ENCODE data around the gene TAF5L. TPM values are rescaled to one million over a fixed set of nuclear protein-coding genes. Genes with fewer than 3 reads are reported as not detected.
"Not testable (repeated sequence)": the region's sequence is repeated elsewhere in the genome, so short reads cannot be mapped to it uniquely, and the experiment has no call there.

The TAF5L gene
- total and polyA plus RNA-seq, 8 donors = 0.29 to 33.8 (median 8.8) TPM

DNA sequence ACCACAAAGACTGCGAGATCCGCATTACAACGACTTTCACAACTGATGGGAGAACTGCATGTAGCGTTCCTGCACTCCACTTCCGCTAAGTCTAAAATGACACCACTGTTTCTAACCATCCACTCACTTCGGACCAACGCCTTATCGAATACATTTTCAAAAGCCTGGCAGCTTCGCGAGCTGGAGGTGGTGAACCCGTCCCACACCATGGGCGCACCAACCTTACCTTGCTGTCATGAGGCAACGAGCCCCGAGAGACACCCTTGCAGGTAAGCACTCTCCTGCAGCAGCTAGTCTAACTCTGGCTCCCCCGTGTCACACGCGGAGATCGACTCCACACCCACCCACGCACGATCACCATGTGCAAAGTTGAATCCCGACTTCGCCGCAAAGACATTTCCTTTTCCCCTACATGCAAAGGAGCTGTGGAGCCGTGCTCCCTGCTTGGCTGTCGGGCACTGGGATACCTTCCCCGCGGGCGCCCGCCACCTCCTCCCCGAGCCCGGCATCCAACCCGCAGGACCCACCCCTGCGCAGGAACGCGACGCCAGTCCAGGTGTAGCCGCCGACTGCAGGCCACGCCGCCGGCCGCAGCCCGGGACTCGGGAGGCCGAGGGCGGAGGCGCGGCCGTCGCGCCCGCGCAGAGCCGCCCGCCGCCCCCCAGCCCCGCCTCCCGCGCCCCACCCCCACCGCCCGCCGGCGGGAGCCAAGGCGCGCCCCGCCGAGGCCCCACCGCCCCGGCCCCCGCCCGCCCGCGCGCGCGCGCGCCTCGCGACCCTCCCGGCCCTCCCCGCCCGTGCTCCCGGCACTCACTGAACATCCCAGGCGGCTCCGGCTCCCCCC is 629 bp downstream of the TAF5L start:
- no peaks in the 10 kb centered on the region for H3K9me3 ChIP-seq
- H3K4me1 ChIP-seq = peaks cover 31 to 64% (median 48%) of the 10 kb centered on the region in 4 donors
- H3K27ac ChIP-seq = peak overlapping the region; percentile 86 to 98 (median 91)
- 0 to 1% (median 0%) methylated on average over 19 to 76 of the region's 86 CpGs for WGBS, 5 donors
- H3K36me3 ChIP-seq = peaks cover 0 to 4% (median 1%) of the 10 kb centered on the region in 4 donors
- TF ChIP-seq, protein P1, sequence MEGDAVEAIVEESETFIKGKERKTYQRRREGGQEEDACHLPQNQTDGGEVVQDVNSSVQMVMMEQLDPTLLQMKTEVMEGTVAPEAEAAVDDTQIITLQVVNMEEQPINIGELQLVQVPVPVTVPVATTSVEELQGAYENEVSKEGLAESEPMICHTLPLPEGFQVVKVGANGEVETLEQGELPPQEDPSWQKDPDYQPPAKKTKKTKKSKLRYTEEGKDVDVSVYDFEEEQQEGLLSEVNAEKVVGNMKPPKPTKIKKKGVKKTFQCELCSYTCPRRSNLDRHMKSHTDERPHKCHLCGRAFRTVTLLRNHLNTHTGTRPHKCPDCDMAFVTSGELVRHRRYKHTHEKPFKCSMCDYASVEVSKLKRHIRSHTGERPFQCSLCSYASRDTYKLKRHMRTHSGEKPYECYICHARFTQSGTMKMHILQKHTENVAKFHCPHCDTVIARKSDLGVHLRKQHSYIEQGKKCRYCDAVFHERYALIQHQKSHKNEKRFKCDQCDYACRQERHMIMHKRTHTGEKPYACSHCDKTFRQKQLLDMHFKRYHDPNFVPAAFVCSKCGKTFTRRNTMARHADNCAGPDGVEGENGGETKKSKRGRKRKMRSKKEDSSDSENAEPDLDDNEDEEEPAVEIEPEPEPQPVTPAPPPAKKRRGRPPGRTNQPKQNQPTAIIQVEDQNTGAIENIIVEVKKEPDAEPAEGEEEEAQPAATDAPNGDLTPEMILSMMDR (IDR thresholded peaks at IDR 0.05) = no peak
- no peak for TF ChIP-seq EP300 (IDR thresholded peaks at IDR 0.05)
- no peak for TF ChIP-seq POLR2A (IDR thresholded peaks at IDR 0.05)
- no peak for TF ChIP-seq POLR2AphosphoS5 (IDR thresholded peaks at IDR 0.05)
- peak overlapping the region; percentile 93 to 99 (median 96) for H3K4me3 ChIP-seq
- DNase-seq = peak; percentile 68 to 88
- intact Hi-C loops (cut with DNase I; ENCODE audit: low total_unique reads) = loop anchor here (5.0 kb wide), 1 partner anchor 63 kb away; no protein-coding TSS in a partner anchor
- no peaks in the 10 kb centered on the region for H3K27me3 ChIP-seq

DNA sequence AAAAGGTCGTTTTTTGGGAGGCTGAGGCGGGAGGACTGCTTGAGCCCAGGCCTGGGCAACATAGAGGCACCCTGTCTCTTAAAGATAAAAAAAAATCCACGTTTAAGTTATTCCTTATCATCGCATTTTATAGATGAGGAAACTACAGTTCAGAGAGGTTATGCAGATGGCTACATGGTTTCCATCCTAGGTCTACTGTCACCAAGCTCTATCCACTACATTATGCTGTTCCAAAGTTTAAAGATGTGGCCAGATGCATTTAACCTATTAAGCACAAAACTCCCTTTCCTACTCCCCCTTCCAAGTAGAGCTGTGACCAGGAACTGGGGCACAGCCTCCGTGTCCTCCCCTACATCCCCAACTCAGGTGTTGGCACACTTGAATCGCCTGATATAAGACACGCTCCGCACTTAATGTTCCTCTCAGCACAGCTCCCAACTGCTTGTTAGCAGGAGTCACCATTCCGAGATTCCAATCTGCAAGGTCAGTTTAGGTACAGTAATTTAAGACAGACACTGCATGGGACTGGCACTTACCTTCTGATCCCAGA is 1.3 kb downstream of the TAF5L start:
- intact Hi-C loops (cut with DNase I; ENCODE audit: low total_unique reads) = loop anchor here (5.0 kb wide), 1 partner anchor 62 kb away; no protein-coding TSS in a partner anchor
- TF ChIP-seq, protein P1 (IDR thresholded peaks at IDR 0.05) = no peak
- TF ChIP-seq POLR2A (IDR thresholded peaks at IDR 0.05) (no peak), EP300 (IDR thresholded peaks at IDR 0.05) (no peak), POLR2AphosphoS5 (IDR thresholded peaks at IDR 0.05) (no peak)
- H3K27ac ChIP-seq = peak overlapping the region in 4 of 5 donors; percentile 20 to 96 (median 90)
- H3K9me3 ChIP-seq = no peaks in the 10 kb centered on the region
- DNase-seq = no peak
- H3K4me1 ChIP-seq = peaks cover 31 to 71% (median 50%) of the 10 kb centered on the region in 4 donors
- 36 to 47% (median 41%) methylated on average over 9 of the region's 9 CpGs for WGBS, 5 donors
- H3K36me3 ChIP-seq = no peaks in the 10 kb centered on the region
- H3K27me3 ChIP-seq = no peaks in the 10 kb centered on the region
- peak overlapping the region; percentile 93 to 99 (median 96) for H3K4me3 ChIP-seq

DNA sequence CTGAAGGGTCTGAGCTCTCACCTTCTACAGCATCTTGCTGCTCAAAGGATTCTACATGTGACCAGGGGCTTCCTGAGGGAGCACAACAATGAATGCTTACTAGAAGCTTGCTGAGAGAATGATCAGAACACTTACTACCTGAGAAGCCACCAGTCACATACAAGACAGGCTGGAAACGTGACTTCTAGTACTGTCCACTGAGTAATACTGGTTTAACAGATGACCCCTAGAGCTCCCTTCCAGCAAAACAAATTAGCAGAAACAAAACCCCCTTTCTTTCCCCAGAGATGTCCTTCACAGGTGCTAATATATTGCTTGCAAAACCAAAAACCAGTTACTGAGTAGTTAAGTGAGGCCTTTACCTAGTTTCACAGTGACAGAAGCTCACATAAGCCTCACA is 2.1 kb downstream of the TAF5L start:
- H3K4me3 ChIP-seq = no peak overlapping the region
- TF ChIP-seq, protein P1 (IDR thresholded peaks at IDR 0.05) = no peak
- no peak for TF ChIP-seq POLR2AphosphoS5 (IDR thresholded peaks at IDR 0.05)
- TF ChIP-seq POLR2A (IDR thresholded peaks at IDR 0.05) = no peak
- TF ChIP-seq EP300 (IDR thresholded peaks at IDR 0.05) = no peak
- intact Hi-C loops (cut with DNase I; ENCODE audit: low total_unique reads) = no loop called here
- H3K36me3 ChIP-seq = no peaks in the 10 kb centered on the region
- H3K27ac ChIP-seq = no peak overlapping the region
- no peak for DNase-seq
- peaks cover 31 to 79% (median 50%) of the 10 kb centered on the region in 4 donors for H3K4me1 ChIP-seq
- H3K9me3 ChIP-seq = no peaks in the 10 kb centered on the region
- H3K27me3 ChIP-seq = no peaks in the 10 kb centered on the region
- WGBS, 5 donors = 67 to 86% (median 73%) methylated on average over 1 of the region's 1 CpG

DNA sequence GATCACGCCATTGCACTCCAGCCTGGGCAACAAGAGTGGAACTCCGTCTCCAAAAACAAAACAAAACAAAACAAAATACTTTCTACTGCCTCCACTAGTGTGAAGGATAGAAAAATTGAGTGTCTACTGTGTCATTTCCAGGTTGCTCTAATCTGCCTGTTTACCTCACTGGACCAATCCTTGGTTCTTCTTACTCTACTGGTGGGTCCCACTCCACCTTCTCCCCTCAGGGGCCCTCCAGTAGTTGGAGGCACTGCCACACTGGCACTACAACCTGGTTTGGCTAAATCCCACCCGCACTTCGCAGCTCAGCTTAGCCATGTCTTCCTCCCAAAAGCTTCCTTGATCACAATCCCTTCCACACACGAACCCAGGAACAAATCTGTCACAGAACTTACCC is 2.7 kb downstream of the TAF5L start:
- no peak overlapping the region for H3K4me3 ChIP-seq
- WGBS, 5 donors = 82 to 94% (median 88%) methylated on average over 5 of the region's 5 CpGs
- no peaks in the 10 kb centered on the region for H3K9me3 ChIP-seq
- no peaks in the 10 kb centered on the region for H3K36me3 ChIP-seq
- TF ChIP-seq POLR2A (IDR thresholded peaks at IDR 0.05) (no peak), EP300 (IDR thresholded peaks at IDR 0.05) (no peak), POLR2AphosphoS5 (IDR thresholded peaks at IDR 0.05) (no peak)
- no peak overlapping the region for H3K27ac ChIP-seq
- DNase-seq = no peak
- no peaks in the 10 kb centered on the region for H3K27me3 ChIP-seq
- intact Hi-C loops (cut with DNase I; ENCODE audit: low total_unique reads) = no loop called here
- peaks cover 31 to 85% (median 52%) of the 10 kb centered on the region in 4 donors for H3K4me1 ChIP-seq

DNA sequence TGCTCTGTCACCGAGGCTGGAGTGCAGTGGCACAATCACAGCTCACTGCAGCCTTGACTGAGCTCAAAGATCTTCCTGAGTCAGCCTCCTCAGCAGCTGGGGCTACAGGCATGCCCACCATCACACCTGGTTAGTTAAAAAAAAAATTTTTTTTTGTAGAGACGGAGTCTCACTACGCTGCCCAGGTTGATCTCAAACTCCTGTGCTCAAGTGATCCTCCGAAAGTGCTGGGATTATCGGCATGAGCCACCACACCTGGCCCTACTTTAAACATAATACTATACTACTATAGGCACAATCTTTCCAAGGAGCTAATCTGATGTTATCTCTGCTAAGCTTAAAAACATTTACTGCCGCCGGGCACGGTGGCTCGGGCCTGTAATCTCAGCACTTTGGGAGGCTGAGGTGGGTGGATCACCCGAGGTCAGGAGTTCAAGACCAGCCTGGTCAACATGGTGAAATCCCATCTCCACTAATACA is 3.2 kb downstream of the TAF5L start:
- H3K27ac ChIP-seq; H3K4me3 ChIP-seq; H3K27me3 ChIP-seq; DNase-seq; H3K36me3 ChIP-seq; intact Hi-C loops (cut with DNase I; ENCODE audit: low total_unique reads); H3K9me3 ChIP-seq: not testable (repeated sequence)
- H3K4me1 ChIP-seq = peaks cover 31 to 86% (median 51%) of the 10 kb centered on the region in 4 donors
- WGBS, 5 donors = 58 to 73% (median 69%) methylated on average over 10 of the region's 10 CpGs
